ENCODE measurements around the gene TOE1.
A peak's percentile ranks its signal among the peaks of the same experiment; 100 is the strongest.

The TOE1 gene

GRCh38 chr1:45334308-45335245, 5.4 kb upstream of the TOE1 start:
- TF ChIP-seq, protein P1, sequence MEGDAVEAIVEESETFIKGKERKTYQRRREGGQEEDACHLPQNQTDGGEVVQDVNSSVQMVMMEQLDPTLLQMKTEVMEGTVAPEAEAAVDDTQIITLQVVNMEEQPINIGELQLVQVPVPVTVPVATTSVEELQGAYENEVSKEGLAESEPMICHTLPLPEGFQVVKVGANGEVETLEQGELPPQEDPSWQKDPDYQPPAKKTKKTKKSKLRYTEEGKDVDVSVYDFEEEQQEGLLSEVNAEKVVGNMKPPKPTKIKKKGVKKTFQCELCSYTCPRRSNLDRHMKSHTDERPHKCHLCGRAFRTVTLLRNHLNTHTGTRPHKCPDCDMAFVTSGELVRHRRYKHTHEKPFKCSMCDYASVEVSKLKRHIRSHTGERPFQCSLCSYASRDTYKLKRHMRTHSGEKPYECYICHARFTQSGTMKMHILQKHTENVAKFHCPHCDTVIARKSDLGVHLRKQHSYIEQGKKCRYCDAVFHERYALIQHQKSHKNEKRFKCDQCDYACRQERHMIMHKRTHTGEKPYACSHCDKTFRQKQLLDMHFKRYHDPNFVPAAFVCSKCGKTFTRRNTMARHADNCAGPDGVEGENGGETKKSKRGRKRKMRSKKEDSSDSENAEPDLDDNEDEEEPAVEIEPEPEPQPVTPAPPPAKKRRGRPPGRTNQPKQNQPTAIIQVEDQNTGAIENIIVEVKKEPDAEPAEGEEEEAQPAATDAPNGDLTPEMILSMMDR (IDR thresholded peaks at IDR 0.05; ENCODE audit: insufficient read depth, low read depth, low read length, missing control alignments), result no peak
- no peak overlapping the region for H3K4me3 ChIP-seq (ENCODE audit: low read depth, low read length)
- no peak for DNase-seq (ENCODE audit: low read depth)

GRCh38 chr1:45335855-45336324, 4.1 kb upstream of the TOE1 start:
- H3K4me3 ChIP-seq (ENCODE audit: low read depth, low read length), result no peak overlapping the region
- TF ChIP-seq, protein P1 (IDR thresholded peaks at IDR 0.05; ENCODE audit: insufficient read depth, low read depth, low read length, missing control alignments), result no peak
- DNase-seq (ENCODE audit: low read depth), result no peak

DNA sequence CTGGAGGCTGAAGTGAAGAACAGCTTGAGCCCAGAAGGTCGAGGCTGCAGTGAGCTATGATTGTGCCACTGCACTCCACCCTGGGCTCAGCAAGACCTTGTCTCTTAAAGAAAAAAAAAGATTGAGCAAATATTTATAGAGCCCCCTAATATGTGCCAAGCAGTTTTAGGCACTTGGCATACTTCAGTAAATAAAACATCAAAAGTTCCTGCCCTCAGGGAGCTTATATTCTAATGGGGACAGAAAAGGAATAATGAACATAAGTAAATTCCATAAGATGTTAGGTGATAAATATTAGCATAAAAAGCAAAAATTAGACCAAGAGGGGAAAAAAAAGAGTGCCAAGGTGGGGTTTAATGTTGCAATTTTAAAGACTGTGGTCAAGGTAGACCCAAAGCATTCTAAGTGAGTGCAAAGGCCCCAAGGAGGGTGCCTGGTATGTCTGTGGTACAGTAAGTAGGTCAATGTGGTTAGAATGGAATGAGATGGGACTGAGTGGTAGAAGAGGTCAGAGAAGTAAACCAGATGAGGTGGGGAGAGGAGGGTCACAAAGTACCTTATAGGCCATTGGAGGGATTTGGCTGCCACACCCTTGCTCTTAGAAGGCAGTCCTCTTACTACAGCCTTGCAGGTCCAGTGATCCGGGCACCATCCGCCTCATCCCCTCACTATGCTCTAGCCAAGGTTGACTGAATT, 2.2 kb upstream of the TOE1 start:
- TF ChIP-seq, protein P1 (IDR thresholded peaks at IDR 0.05; ENCODE audit: insufficient read depth, low read depth, low read length, missing control alignments), result no peak
- no peak overlapping the region for H3K4me3 ChIP-seq (ENCODE audit: low read depth, low read length)
- peak; percentile 43 for DNase-seq (ENCODE audit: low read depth)

GRCh38 chr1:45340816-45341466, 971 bp downstream of the TOE1 start:
- DNase-seq (ENCODE audit: low read depth), result peak; percentile 53
- TF ChIP-seq, protein P1 (IDR thresholded peaks at IDR 0.05; ENCODE audit: insufficient read depth, low read depth, low read length, missing control alignments), result no peak
- H3K4me3 ChIP-seq (ENCODE audit: low read depth, low read length), result peak overlapping the region; percentile 90

DNA sequence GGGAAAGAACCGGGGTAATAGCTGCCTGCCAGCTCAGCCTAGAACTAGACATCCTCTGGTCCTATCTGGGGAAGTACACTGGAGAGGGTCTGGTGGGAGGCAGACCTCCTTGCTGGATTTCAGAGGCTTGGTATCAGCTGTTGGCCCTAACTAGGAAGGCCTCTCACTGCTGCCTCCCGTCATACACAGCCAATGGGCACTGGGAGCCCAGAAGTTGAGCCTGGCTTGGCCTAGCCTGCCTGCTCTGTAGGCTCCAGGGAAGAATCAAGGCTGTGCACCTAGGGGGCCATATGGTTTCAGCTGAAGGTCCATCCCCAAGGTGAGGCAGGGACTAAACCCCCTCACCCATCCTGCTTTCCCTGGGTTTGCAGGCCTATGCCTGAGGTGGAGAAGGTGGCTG, 4.5 kb downstream of the TOE1 start:
- H3K4me3 ChIP-seq (ENCODE audit: low read depth, low read length), result no peak overlapping the region
- no peak for DNase-seq (ENCODE audit: low read depth)
- TF ChIP-seq, protein P1 (IDR thresholded peaks at IDR 0.05; ENCODE audit: insufficient read depth, low read depth, low read length, missing control alignments), result no peak

GRCh38 chr1:45345014-45345413, 5.0 kb downstream of the TOE1 start:
- TF ChIP-seq, protein P1 (IDR thresholded peaks at IDR 0.05; ENCODE audit: insufficient read depth, low read depth, low read length, missing control alignments), result no peak
- DNase-seq (ENCODE audit: low read depth), result no peak
- H3K4me3 ChIP-seq (ENCODE audit: low read depth, low read length), result no peak overlapping the region

Measured in GM12865 (cell line).